GM21447 (cell line): ENCODE measurements around the gene CERS6.
"Not testable (repeated sequence)": the region's sequence is repeated elsewhere in the genome, so short reads cannot be mapped to it uniquely, and the experiment has no call there.

Experiments
- ATAC-seq: cut with Tn5 transposase; IDR thresholded peaks from one replicate; pipeline ENCODE4 v1.9.1; 2021; ENCODE audit not compliant: unreplicated experiment

Gene CERS6

GRCh38 chr2:168633200-168633599 lies 177.1 kb downstream of the CERS6 start:
- no peak for ATAC-seq

DNA sequence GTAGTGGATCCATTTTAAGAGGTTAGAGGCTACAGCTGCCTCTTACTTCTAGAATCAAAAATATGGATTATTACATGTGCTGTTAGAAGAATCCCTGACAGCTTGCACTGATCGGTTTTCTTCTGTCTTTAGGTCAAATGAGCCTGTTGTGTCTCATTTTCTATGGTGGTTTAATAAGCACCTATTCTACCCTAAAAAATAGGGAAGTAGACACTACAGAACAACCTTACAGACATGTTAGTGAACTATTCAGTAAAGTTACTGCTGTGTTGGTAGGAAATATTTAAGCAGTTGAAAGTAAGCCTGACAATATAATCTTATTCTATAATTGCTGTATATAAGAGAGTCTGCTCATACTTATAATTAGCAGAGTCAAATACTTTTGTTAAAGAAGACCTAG lies 177.8 kb downstream of the CERS6 start:
- peak; percentile 43 for ATAC-seq

DNA sequence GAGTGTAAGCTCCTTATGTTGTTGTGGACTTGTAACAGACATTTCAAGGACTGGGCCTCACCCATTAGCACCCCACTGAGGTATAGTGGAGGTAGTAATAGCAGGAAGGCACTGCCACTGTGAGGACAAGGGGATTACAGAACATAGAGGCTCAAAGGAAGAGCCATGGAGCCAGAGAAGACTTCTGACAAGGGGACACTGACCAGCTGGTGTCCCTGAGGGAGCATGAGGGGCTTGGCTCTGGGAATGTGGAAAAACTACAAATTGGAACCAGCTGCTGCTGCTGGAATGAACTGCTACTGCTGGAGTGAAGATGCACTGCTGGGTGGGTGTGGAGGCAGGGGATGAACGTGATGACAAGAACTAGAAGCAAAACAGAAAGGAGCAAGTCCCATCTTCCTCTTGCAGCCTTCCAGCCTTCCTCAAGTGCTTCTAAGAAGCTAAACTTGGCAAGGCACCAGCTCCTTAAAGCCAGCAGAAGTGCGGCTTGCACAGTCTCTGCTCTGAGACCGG lies 179.0 kb downstream of the CERS6 start:
- ATAC-seq = no peak

DNA sequence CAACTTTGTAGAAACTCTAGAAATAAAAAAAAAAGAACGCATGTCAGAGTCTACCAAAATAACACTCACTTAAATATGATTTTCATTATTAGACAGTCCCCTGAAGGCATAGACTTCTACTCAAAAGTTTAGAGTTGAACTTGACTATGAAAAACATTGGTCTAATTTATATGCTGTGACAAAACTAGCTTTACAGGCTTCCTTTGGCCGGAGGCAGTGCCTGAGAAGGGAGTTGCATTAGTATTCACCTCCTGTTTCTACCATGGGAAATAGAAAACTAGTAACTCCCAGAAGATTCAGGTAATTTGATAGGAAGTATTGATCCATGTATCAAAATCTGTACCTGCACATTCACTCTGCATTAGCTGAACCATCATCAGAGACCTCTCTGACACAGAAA lies 182.9 kb downstream of the CERS6 start:
- ATAC-seq = no peak

DNA sequence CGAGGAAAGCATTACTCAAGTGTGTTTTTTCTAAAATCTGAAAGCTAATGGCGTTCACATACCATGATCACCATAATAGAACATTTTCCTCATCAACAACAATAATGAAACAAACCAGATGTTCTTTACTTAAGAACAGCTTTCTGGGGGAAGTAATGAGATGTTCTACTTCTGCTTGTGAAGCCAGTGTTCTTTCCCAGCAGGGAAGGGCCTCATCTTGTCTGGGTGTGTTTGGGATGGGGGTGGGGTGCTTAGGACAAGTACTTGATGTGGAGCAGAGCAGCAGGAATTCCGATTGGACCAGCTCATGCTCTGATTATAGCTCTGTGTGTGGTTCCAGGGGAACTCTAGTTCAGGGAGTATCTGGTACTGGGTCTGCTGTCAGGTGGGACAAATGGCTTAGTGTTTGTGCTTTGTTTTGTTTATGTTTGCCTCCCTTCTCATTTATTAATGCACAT lies 183.4 kb downstream of the CERS6 start:
- no peak for ATAC-seq

GRCh38 chr2:168640039-168640438 lies 184.0 kb downstream of the CERS6 start:
- no peak for ATAC-seq

GRCh38 chr2:168641636-168642035 lies 185.6 kb downstream of the CERS6 start:
- no peak for ATAC-seq

- no peak for ATAC-seq
These were observed 186.8 kb downstream of the CERS6 start for GRCh38 chr2:168642873-168643272.

- no peak for ATAC-seq
These were observed 187.9 kb downstream of the CERS6 start for GRCh38 chr2:168643979-168644378.

- ATAC-seq = no peak
These were observed 189.7 kb downstream of the CERS6 start for GRCh38 chr2:168645696-168646338.

- ATAC-seq = no peak
These were observed 193.0 kb downstream of the CERS6 start for GRCh38 chr2:168649105-168649504.

GRCh38 chr2:168649562-168649961 lies 193.5 kb downstream of the CERS6 start:
- no peak for ATAC-seq

DNA sequence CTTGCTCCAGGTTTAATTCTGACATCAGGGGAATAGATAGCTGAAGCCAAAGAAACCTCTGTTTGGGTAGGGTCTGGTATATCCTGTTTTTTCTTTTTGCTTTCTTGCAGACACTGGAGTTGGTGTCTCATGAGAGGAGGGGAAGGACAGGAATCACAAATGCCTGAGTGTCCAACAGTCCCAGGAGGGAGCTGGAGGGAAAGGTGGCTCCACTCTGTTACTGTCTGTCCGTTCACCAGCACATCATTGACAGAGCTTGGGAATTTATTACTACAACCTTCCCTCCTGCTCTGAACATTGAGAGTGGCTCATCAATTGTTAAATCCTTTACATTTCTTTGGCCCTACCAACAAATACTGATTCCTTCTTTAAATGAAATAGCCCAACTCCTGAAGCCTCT lies 194.1 kb downstream of the CERS6 start:
- ATAC-seq = no peak

- no peak for ATAC-seq
These were observed 194.7 kb downstream of the CERS6 start for GRCh38 chr2:168650781-168651180.

DNA sequence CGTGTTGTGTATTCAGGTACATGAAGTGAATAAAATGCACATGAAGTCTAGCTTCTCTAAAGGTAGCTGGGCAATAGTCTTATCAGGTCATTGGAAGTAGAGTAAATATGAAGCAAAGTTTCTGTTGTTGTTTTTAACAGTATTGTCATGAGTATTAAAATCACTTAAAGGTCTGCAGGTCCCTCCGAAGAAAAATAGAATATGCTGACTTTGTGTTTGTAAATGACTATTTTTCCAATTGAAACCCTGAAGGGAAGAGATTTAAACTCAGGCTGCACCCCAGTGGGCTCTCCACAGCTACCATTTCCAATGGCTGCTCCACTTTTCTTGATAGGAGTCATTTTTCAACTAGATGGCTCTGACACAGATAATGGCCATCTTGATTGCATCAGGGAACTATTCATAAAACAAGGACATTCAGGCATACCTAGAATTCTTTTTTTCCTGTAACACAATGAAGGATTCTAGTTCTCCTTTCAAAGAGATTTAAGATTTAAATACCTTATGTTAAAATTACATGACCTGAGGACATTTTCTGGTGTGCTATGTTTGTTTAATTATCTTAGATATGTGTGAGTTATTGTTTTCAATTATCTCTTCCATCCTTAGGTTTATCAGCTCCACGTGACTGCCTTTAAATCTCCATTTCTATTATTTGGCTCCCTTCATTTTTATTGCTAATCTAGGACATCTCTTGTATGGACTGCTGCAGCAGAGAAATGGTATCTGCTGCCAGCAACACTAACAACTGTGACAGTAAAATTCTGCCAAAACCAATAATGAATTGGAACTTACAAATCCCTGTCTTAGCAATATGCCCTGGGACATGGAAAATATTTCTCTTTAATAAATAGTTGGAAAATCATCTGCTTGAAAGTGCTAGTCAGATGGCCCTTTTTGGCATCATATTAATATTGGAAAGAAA lies 197.2 kb downstream of the CERS6 start:
- no peak for ATAC-seq

DNA sequence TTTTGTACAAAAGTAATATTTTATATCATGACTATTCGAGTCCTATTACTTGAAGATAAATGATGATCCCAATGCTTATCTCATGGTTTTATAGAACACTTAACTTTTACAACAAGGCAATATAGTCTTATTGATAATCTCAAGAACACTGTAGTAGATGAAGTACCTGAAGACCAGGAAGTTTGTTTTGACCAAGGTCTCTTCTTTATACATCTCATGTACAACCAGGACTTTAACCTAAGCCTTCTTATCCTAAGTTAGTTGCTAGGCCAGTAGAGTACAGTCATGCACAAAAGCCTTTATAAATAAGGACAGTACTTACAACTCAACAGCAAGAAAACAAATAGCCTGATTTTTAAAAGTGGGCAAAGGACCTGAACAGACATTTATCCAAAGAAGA lies 198.6 kb downstream of the CERS6 start:
- ATAC-seq = no peak

DNA sequence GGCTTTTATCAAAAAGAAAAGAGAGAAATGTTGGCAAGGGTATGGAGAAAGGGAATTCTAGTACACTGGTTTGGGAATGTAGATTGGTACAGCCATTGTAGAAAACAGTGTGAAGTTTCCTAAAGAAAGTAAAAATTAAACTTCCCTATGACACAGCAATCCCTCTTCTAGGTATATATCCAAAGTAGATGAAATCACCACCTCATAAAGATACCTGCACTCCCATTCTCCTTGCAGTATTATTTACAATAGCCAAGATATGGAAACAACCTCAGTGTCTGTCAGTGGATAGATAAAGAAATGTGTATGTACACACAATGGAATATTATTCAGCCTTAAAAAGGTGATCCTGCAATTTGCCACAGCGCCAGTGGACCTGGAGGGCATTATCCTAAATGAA lies 199.1 kb downstream of the CERS6 start:
- no peak for ATAC-seq

DNA sequence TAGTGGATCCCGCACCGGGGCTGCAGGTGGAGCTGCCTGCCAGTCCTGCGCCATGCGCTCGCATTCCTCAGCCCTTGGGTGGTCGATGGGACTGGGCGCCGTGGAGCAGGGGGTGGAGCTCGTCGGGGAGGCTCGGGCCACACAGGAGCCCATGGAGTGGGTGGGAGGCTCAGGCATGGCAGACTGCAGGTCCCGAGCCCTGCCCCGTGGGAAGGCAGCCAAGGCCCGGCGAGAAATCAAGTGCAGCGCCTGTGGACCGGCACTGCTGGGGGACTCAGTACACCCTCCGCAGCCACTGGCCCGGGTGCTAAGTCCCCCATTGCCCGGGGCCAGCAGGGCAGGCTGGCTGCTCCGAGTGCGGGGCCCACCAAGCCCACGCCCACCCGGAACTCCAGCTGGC lies 201.3 kb downstream of the CERS6 start:
- ATAC-seq = not testable (repeated sequence)

GRCh38 chr2:168658706-168659105 lies 202.6 kb downstream of the CERS6 start:
- ATAC-seq = no peak

DNA sequence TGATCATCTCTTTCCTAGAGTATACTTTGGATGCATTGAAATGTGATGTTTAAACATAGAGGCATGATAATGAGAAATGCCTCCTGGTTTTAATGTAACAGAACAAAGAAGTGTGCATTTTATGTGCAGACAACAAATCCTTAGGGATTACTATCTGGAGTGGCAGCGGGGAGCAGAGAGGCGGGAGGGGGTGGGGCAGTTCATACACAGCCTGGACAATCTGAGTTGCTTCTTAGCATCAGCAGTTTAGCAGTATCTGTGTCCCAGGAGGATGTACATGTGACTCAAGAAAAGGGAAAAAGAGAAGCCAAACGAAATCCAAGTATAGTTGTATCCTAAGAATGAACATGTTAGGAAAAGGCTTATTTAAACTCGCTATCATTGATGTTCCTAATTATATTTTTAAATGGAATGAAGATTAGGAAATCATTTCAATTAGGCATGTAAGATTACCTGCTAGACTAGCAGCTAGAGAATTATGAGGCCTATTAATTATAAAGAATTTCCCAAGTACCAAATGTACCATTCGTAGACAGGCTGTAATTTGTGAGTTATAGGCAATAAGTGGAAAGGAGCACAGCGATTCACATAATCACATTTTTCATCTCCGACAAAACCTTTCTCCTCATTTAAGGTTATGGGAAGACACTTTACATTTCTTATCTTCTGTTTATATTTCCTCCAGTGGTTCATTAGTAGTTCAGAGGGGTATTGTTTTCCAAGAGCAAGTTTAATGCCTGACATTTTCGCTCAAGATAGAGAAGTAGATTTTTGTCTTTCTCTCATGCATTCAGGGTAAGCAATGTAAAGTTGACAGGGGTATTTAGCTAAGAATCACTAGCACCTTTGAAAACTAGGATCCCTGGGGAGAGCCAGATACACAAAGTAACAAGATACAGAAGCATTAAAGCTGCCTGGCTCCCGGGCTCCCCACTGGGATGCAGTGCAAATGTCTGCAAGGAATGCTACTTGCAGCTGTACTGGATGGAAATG lies 205.1 kb downstream of the CERS6 start:
- ATAC-seq = no peak

DNA sequence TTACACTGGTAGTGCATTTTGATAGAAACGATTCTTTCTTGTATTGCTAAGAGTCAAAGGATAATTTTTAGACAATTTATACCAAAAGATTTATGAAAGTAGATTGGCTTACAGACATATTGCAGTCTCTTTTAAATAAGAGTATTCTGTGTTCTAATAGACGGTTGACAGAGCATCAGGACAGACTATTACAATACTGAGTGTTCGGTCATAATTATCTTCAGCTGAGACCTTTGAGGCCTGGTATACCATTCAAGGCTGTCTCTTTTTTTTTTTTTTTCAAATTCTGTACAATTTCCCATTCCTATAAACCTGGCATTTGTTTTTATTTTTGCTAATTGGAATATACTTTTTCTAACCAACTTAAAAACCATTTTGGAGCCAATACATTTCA lies 205.8 kb downstream of the CERS6 start:
- no peak for ATAC-seq
